ENCODE results near the gene TFPT.

The TFPT gene

DNA sequence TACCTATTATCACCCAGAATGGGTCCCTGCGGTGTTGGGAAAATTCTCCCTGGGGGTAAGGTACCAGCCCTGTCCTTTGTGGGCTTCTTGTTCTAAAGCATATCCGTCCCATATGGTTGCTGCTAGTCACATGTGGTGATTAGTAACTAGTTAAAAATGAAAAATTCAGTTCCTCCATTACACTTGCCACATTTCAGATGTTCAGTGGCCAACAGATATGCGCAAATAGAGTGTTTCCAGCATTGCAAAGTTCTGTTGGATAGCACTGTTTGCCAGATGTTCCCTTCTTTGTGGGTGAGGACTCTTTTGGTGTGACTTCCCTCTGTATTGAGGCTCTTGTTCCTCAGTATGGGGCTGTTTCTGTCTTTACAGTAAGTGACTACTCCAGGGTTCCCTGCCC, 25.9 kb upstream of the TFPT start:
- no peaks in the 10 kb centered on the region for H3K27me3 Mint-ChIP-seq
- ATAC-seq (replicated peaks; ENCODE audit: extremely low read depth, poor library complexity, severe bottlenecking), result no peak
- H3K4me3 Mint-ChIP-seq, result no peak overlapping the region
- H3K4me1 Mint-ChIP-seq, result peaks cover 51% of the 10 kb centered on the region
- H3K36me3 Mint-ChIP-seq (ENCODE audit: insufficient read depth), result peaks cover 42% of the 10 kb centered on the region
- no peaks in the 10 kb centered on the region for H3K9me3 Mint-ChIP-seq
- no peak overlapping the region for H3K27ac Mint-ChIP-seq (ENCODE audit: low read depth)
- no peak for DNase-seq (ENCODE audit: low spot score in 2 of 2)

DNA sequence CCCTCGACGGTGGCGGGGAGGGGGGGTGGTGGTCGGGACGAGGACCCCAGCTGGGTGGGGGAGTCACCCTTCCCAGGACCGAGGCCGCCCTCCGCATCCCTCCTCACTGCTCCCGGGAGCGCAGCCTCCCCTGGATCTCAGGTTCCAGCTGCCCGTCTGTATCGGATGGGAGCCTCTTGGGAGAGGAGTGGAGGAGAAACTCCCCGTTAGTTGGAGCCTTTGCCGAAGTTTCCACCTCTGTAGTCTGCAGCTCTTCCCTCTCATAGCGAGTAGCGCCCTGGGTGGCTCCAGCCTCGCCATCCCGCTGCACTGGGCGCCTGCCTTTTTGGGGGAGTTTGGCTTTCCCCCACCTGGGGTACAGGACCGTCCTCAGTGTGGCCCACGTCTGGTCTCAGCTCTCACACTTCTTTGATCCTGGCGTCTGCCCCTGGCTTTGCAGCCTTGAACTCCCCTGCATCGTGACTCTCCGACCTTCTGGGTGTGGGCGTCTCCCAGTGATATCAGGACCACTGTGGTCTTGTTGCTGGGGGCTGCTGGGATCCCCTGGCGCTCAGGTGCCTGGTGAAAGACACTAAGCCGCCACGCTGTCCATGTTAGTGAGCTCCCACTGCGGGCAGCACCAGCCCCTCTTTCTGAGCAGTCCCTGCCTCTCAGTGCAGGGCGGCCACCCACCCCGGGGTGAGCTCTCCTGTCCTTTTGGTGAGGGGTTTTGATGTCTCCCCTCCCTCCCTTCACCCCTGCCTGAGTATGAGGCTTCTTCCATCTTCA, 23.2 kb upstream of the TFPT start:
- peak overlapping the region; percentile 97 for H3K27ac Mint-ChIP-seq (ENCODE audit: low read depth)
- ATAC-seq (replicated peaks; ENCODE audit: extremely low read depth, poor library complexity, severe bottlenecking), result no peak
- H3K36me3 Mint-ChIP-seq (ENCODE audit: insufficient read depth), result peaks cover 33% of the 10 kb centered on the region
- H3K4me3 Mint-ChIP-seq, result peak overlapping the region; percentile 94
- DNase-seq (ENCODE audit: low spot score in 2 of 2), result no peak
- H3K9me3 Mint-ChIP-seq, result no peaks in the 10 kb centered on the region
- H3K4me1 Mint-ChIP-seq, result peaks cover 55% of the 10 kb centered on the region
- H3K27me3 Mint-ChIP-seq, result no peaks in the 10 kb centered on the region

DNA sequence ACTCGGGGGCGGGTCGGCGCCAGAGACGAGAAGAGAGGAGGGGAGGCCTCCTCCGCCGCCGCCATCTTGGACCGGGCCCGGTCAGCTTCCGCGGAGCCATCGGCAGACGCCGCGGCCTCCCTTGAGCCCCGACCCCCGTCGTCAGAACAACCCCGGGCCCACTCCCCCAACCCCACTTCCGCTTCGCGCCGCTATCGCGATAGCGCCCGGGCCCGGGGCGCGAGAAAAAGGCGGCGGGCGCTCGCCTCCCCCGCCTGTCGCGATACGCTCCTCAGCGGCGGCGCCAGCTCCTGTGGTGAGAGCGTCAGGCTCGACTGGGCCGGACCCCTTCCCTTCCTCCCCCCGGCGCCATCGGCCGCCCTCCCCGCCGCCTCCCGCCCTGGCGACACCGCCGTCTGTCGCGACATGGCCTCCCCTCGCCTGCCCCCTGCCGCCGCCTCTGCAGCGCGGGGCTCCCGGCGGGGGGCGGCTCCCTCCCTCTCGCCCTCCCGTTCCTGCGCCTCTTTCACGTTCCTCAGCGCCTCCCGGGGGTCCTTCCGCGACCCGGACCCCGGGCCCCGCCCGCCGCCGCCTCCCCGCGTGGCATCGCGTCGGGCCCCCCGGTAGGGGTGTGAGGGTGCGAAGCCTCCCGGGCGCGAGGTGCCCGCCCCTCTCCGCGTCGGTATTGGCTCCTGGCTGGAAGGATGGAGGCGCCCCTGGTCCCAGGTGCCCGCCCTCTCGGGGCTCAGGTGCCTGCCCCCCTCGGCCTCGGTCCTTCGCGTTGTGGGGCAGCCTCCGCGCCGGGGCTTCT, 22.4 kb upstream of the TFPT start, which contains the start of gene CNOT3:
Gene CNOT3, plus strand, starts transcription at position 64 of the 790 bp plus-strand sequence. CDS start 5,217 bp downstream, outside the sequence.
- Mint-ChIP-seq H3K4me1 (peaks cover 54% of the 10 kb centered on the region), H3K4me3 (peak within 1 kb of the TSS; percentile 94), H3K27ac (ENCODE audit: low read depth) (peak within 1 kb of the TSS; percentile 97), H3K9me3 (no peaks in the 10 kb centered on the region), H3K36me3 (ENCODE audit: insufficient read depth) (peaks cover 34% of the 10 kb centered on the region), H3K27me3 (no peaks in the 10 kb centered on the region)
- ATAC-seq (replicated peaks; ENCODE audit: extremely low read depth, poor library complexity, severe bottlenecking) (no peak), DNase-seq (ENCODE audit: low spot score in 2 of 2) (peak; percentile 27 to 30)

DNA sequence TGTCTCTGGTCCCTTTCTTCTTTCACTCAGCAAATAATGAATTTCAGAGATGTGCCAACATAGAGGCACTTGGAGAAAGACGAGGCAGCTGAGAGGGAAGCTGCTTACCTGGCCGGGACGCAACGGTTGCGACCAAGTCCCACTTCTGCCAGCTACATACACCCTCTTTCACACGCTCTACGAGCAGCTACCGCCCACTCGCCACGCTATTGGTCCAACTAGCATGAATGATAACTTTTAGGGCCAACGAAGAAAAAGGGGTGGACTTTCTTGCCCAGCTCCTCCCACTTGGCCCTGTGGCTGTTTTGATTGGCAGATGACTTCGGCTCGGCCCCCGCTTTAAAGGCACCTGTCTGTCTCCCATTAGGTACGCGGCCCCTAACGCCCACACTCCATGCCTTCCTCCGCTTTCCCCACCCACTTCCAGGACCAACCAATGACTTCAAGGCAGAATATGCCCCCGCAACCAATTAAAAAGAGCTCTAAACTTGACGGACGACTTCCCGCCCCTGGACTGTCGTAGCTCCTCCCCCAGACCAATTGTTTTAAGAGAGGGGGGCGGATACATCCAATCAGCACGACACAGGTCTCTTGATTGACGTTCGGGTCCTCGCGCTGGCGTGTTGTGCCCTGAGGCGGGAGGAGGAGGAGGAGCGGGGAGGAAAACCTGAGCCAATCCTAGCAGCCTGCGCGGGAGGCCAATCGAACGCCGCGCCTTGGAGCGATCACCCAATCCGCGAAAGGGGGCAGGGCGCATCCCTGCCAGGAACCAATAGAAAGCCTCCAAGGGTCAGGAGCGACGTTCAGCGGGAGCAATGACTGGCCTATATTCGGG, 21.6 kb upstream of the TFPT start:
- peak overlapping the region; percentile 77 for H3K27ac Mint-ChIP-seq (ENCODE audit: low read depth)
- H3K4me3 Mint-ChIP-seq, result peak overlapping the region; percentile 94
- ATAC-seq (replicated peaks; ENCODE audit: extremely low read depth, poor library complexity, severe bottlenecking), result peak; percentile 84
- peaks cover 29% of the 10 kb centered on the region for H3K36me3 Mint-ChIP-seq (ENCODE audit: insufficient read depth)
- no peaks in the 10 kb centered on the region for H3K27me3 Mint-ChIP-seq
- DNase-seq (ENCODE audit: low spot score in 2 of 2), result peak; percentile 95 to 100
- peaks cover 49% of the 10 kb centered on the region for H3K4me1 Mint-ChIP-seq
- no peaks in the 10 kb centered on the region for H3K9me3 Mint-ChIP-seq

DNA sequence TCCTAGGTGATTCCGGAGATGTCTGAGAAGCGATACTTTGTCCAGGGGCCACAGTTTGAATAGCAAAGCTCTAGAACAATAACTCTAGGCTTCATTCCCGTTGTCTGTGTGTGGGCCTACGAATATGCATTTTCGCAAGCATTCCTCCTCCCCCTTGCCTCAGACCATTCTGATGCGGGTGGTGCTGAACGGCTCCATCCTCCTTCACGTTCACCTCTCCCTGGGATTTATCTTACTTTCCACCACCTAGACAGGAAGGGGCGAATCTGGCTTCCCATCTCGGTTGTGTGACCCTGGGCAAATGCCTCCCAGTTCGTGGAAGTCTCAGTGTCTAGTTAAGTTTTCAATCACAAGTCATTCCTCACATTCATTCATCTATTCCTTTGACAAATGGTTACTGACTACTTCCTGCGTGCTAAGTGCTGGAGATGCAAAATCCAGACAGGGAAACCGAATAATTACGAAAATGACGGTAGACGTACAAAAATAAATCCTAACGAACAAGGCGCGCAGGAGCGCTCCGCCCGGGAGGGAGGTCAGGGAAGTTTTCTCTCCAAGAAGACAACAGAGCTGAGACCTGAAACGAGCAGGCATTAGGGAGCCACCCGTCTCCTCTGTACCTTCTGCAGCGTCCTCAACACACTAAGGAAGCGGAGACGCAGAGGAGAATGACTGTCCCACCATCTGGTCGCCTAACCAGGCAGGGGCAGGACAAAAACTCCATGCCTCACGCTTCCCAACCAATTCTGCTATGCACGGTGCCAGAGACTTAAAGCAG, 20.8 kb upstream of the TFPT start:
- H3K36me3 Mint-ChIP-seq (ENCODE audit: insufficient read depth), result peaks cover 26% of the 10 kb centered on the region
- H3K4me3 Mint-ChIP-seq, result peak overlapping the region; percentile 94
- ATAC-seq (replicated peaks; ENCODE audit: extremely low read depth, poor library complexity, severe bottlenecking) (no peak), DNase-seq (ENCODE audit: low spot score in 2 of 2) (no peak)
- H3K27ac Mint-ChIP-seq (ENCODE audit: low read depth), result peak overlapping the region; percentile 77
- no peaks in the 10 kb centered on the region for H3K27me3 Mint-ChIP-seq
- peaks cover 41% of the 10 kb centered on the region for H3K4me1 Mint-ChIP-seq
- no peaks in the 10 kb centered on the region for H3K9me3 Mint-ChIP-seq

DNA sequence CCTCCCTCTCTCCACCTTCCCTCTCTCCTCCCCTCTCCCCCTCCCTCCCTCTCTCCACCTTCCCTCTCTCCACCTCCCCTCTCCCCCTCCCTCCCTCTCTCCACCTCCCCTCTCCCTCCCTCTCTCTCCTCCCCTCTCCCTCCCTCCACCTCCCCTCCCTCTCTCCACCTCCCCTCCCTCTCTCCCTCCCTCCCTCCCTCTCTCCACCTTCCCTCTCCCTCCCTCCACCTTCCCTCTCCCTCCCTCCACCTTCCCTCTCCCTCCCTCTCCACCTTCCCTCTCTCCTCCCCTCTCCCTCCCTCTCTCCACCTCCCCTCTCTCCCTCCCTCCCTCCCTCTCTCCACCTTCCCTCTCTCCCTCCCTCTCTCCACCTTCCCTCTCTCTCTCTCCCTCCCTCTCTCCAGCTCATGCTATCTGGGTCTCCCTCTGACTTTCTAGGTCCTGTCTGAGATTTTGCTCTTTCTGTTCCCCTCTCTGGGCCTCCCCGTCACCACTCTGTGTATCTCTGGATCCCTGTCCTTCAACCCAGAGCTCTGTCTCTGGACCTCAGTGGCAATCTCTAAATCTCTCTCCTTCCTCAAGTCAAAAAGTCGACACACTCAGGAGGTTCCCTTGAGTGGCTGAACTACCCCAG, 18.6 kb upstream of the TFPT start:
- DNase-seq (ENCODE audit: low spot score in 2 of 2) (no peak), ATAC-seq (replicated peaks; ENCODE audit: extremely low read depth, poor library complexity, severe bottlenecking) (no peak)
- Mint-ChIP-seq H3K36me3 (ENCODE audit: insufficient read depth) (peaks cover 26% of the 10 kb centered on the region), H3K27ac (ENCODE audit: low read depth) (peak overlapping the region; percentile 89), H3K4me3 (no peak overlapping the region), H3K27me3 (no peaks in the 10 kb centered on the region), H3K9me3 (no peaks in the 10 kb centered on the region), H3K4me1 (peaks cover 23% of the 10 kb centered on the region)

DNA sequence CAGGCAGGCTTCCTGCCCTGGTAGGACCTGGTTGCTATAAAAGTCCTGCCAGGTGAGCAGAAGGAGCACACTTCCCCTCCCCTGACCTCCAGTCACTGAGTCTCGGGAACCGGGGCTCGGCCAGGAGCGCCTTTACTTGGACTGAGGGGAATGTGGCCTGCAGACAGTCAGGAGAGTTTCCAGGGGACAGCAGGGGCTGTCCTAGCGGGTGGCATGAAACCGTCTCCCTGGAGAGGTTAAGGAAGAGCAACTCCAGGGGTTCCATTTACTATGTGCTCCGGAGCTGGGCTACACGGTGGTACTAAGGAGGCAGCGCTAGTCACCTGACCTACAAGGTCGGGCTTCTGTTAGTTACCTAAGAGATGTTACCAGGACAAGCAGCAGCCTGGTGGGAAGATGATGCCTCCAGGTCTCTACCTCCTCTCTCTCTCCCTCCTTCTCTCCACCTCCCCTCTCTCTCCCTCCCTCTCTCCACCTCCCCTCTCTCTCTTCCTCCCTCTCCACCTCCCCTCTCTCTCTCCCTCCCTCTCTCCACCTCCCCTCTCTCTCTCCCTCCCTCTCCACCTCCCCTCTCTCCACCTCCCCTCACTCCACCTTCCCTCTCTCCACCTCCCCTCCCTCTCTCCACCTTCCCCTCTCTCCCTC, 18.0 kb upstream of the TFPT start:
- Mint-ChIP-seq H3K4me3 (no peak overlapping the region), H3K4me1 (peaks cover 17% of the 10 kb centered on the region), H3K36me3 (ENCODE audit: insufficient read depth) (peaks cover 22% of the 10 kb centered on the region), H3K27ac (ENCODE audit: low read depth) (no peak overlapping the region), H3K9me3 (no peaks in the 10 kb centered on the region), H3K27me3 (no peaks in the 10 kb centered on the region)
- ATAC-seq (replicated peaks; ENCODE audit: extremely low read depth, poor library complexity, severe bottlenecking) (no peak), DNase-seq (ENCODE audit: low spot score in 2 of 2) (no peak)

DNA sequence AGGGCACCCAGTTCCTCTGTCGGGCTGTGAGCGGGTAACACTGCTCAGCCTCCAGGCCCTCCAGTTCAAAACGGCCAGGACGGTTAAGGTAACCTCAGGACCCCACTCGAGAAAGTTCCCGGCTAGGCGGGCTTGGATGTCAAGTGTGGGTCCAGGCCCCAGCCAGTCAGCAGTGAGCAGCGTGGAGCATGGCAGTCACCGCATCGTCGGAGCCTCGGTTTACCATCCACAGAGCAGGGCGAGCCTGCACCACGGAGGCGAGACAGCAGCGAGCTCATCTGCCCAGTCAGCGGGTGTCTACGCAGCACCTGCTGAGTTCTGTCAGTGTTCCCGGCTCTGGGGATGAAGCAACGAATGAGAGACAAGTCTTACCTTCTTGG, 14.2 kb upstream of the TFPT start:
- Mint-ChIP-seq H3K9me3 (no peaks in the 10 kb centered on the region), H3K4me1 (peaks cover 5% of the 10 kb centered on the region)
- no peak for ATAC-seq (replicated peaks; ENCODE audit: extremely low read depth, poor library complexity, severe bottlenecking)

DNA sequence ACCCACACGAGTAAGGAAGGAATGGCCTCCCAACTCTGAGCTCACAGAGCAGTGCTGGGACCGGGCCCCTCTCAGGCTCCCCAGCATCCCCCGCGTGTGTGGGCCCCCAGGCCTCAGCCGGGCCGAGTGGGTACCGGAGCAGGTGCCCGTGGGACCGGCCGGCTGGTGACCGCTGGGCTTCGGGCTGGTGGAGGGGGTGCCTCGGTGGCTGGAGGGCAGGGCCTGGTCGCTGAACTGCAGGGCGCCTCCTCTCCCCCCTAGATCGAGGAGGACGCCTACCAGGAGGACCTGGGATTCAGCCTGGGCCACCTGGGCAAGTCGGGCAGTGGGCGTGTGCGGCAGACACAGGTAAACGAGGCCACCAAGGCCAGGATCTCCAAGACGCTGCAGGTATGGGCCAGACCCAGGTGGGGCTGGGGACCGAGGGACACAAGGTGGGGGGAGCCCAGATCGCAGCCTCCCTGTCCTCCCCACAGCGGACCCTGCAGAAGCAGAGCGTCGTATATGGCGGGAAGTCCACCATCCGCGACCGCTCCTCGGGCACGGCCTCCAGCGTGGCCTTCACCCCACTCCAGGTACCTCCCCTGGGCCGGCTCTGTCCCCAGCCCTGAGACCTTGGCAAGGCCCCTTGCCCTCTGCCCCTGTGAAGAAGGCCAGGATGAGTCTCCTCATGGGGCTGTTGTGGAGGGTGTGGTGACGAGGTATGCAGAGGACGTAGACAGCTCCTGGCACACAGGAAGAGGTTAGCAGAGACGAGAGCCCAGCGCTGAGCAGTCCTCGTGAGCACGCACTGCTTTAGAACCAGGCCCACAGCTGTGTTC, 13.5 kb upstream of the TFPT start:
- DNase-seq (ENCODE audit: low spot score in 2 of 2), result no peak
- no peaks in the 10 kb centered on the region for H3K27me3 Mint-ChIP-seq
- no peak overlapping the region for H3K27ac Mint-ChIP-seq (ENCODE audit: low read depth)

More for the DNA sequence above, 14.2 kb upstream of the TFPT start:
- Mint-ChIP-seq H3K27ac (ENCODE audit: low read depth) (no peak overlapping the region), H3K36me3 (ENCODE audit: insufficient read depth) (peaks cover 16% of the 10 kb centered on the region), H3K27me3 (no peaks in the 10 kb centered on the region), H3K4me3 (no peak overlapping the region)
- DNase-seq (ENCODE audit: low spot score in 2 of 2), result no peak

DNA sequence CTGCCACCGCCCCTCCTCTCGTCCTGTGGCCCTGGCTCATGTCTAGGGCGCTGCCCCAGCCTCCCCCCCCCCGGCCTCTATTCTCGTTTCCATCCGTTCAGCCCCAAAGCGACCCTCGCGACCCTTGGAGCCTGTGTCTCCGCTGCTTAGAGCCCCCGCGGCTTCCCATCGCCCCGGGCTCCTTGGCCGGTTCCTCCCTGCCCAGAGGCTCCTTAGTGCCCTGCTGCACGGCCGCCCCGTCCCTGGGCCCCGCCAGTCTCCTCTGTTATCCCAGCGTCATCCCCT, 12.9 kb upstream of the TFPT start:
- no peaks in the 10 kb centered on the region for H3K27me3 Mint-ChIP-seq
- ATAC-seq (replicated peaks; ENCODE audit: extremely low read depth, poor library complexity, severe bottlenecking), result no peak
- peaks cover 16% of the 10 kb centered on the region for H3K36me3 Mint-ChIP-seq (ENCODE audit: insufficient read depth)
- no peak for DNase-seq (ENCODE audit: low spot score in 2 of 2)
- no peaks in the 10 kb centered on the region for H3K9me3 Mint-ChIP-seq
- H3K27ac Mint-ChIP-seq (ENCODE audit: low read depth), result no peak overlapping the region
- H3K4me3 Mint-ChIP-seq, result no peak overlapping the region
- no peaks in the 10 kb centered on the region for H3K4me1 Mint-ChIP-seq

More for the DNA sequence above, 13.5 kb upstream of the TFPT start:
- H3K4me3 Mint-ChIP-seq, result no peak overlapping the region
- no peak for ATAC-seq (replicated peaks; ENCODE audit: extremely low read depth, poor library complexity, severe bottlenecking)
- H3K36me3 Mint-ChIP-seq (ENCODE audit: insufficient read depth), result peaks cover 15% of the 10 kb centered on the region
- no peaks in the 10 kb centered on the region for H3K9me3 Mint-ChIP-seq
- H3K4me1 Mint-ChIP-seq, result no peaks in the 10 kb centered on the region
